Smooth muscle cell of the umbilical artery (primary cell): ENCODE measurements around the gene ZNF880. TPM values are rescaled to one million over a fixed set of nuclear protein-coding genes. Genes with fewer than 3 reads are reported as not detected.

Experiments
- total RNA-seq: library from RNA; depleted of rRNA; stranded (reverse); fragments of >200 nt; gene quantifications from 2 replicates; pipeline ENCODE4 v1.2.3, GENCODE V29; 2014

The ZNF880 gene
- total RNA-seq = 22.9 and 32.4 TPM in 2 replicates

DNA sequence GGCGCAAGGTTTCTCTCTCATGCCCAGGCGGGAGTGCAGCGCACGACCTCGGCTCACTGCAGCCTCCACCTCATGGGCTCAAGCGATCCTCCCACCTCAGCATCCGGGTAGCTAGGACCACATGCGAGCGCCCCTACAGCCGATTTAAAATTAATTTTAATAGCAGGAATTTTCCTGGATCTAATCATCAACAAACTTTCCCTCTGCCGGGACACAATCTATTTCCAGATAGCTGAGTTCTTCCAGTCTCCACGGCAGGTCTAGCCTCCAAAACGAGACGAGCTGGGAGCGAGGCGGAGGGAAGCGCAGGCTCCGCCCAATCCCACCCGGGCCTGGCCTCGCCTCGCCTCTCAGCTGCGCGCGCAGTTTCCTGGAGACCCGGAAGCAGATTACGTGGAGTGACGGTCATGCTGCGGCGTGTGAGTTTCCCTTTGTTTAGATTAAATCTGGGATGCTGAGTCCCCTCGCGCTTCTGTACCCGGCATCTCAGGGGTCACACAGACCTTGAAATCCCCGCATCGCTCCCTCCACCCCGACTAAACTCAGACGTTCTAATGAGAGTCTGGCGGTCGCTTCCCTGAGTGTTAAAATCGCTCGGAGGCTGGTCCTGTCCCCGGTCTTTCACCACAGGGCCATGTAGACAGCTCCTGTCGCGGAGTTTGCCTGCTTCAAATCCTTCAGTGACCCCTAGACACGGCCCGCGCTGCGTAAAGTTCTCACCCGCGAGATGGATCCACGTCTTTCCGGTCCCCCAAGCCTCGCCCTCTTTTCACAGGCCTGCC is at the start of gene ZNF880:
Gene ZNF880 (plus strand): TSS at position 365 of the 782 bp plus-strand sequence. CDS start 43 bp downstream, at position 408.

GRCh38 chr19:52336117-52336790 is 33.5 kb upstream of the ZNF880 start, which contains the start of gene ZNF610:
TSS of gene ZNF610 (plus strand) at chr19:52336243. CDS start at chr19:52349173, 12,930 bp downstream.

DNA sequence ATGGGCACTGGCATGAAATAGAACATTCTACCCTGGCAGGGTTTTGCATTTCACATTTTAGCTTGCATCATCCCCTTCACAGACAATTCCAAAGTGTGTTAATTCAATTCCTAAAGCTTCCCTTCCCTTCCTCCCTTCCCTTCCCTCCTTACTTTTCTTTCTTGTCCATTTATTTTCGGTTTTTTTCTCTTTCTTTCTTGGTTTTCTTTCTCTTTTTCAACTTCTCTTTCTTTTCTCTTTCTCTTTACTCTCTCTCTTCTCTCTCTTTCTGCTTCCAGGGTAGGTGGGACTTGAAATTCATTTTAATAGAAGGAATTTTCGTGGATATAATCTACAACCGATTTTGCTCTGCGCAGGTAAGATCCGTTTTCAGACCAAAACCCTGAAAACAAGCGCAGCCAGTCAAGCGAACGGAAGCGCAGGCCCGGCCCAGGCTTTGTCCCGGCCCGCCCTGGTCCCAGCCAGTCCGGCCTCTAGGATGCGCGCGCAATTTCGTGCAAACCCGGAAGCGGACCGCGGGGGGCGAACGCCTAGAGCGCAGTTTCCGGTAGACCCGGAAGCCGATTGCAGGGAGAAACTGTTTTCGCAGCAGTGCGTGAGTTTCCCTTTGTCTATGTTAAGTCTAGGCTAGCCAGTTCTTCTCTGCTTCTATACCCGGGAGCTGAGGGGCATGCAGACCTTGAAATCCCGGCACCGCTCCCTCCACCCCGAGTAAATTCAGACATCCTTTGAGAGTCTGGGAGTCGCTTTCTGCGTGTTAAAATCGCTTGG is 27.8 kb downstream of the ZNF880 start, which contains the start of gene ZNF528:
Gene ZNF528 (plus strand): TSS at position 540 of the 771 bp plus-strand sequence. CDS start 4,165 bp downstream, outside the sequence.

GRCh38 chr19:52428937-52429336 is 59.2 kb downstream of the ZNF880 start, which contains the start of gene ZNF534:
TSS of gene ZNF534 (plus strand) at chr19:52429148. CDS start at chr19:52431475, 2,327 bp downstream.

Other genes with a start within 250 kb of the ZNF880 start
- 17.9 and 18.1 TPM in 2 replicates for gene ZNF616, start 230.0 kb upstream of the ZNF880 start, total RNA-seq
- 4.7 and 5.6 TPM in 2 replicates for gene ZNF836, start 198.3 kb upstream of the ZNF880 start, total RNA-seq
- 85.8 and 266 TPM in 2 replicates for gene PPP2R1A, start 179.9 kb upstream of the ZNF880 start, total RNA-seq
- gene ZNF766, start 100.3 kb upstream of the ZNF880 start, total RNA-seq = 11.6 and 20.6 TPM in 2 replicates
- gene ZNF480, start 72.8 kb upstream of the ZNF880 start, total RNA-seq = 2.7 and 4.1 TPM in 2 replicates
- 3.3 and 4.5 TPM in 2 replicates for gene ZNF610, start 33.7 kb upstream of the ZNF880 start, total RNA-seq
- gene ZNF528, start 27.9 kb downstream of the ZNF880 start, total RNA-seq = 25.8 and 32.8 TPM in 2 replicates
- gene ZNF534, start 59.2 kb downstream of the ZNF880 start, total RNA-seq = not detected in 2 replicates
- 5.9 and 9.5 TPM in 2 replicates for gene ZNF578, start 83.6 kb downstream of the ZNF880 start, total RNA-seq
- 26.4 and 36.0 TPM in 2 replicates for gene ZNF808, start 157.7 kb downstream of the ZNF880 start, total RNA-seq
- gene ZNF701, start 200.4 kb downstream of the ZNF880 start, total RNA-seq = 16.0 and 18.3 TPM in 2 replicates